ENCODE measurements around the gene KY.
"Not testable (repeated sequence)": the region's sequence is repeated elsewhere in the genome, so short reads cannot be mapped to it uniquely, and the experiment has no call there.

Gene KY

DNA sequence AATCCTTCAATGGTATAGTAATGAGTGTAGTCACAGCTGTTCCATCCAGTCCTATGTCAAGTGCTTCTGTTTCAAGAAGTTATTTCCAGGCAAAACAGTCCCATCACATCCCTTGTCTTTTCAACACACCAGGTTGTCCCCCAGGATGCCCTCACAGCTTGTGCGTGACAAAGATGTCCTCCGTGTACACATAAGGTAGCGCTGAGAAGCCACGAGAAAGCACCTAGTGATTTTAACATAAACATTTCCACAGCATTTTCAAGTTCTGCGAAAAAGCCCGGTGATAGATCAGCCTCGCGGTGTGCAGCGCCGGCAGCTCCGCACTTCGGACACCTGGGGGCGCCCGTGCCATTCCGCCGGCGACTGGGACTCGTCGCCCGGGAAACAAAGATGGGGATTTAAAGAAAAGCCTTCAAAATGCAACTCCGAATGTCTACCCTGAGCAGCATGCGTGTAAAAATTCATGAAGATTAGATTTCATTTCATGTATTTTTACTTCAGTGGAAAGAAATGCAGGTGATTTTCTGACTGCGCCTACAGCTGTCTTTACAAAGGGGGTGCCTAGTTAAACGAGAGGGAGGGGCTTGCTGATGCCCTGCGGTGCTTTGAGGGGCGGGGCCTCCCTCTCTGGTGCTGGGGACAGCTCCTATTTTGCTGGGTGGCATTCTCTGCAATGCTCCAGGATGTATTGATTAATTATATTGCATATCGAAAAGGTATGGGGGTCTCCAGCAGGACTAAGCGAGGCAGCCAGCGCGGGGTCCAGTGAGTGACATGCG is 49.9 kb downstream of the KY start:
- peak; percentile 40 to 78 for DNase-seq

DNA sequence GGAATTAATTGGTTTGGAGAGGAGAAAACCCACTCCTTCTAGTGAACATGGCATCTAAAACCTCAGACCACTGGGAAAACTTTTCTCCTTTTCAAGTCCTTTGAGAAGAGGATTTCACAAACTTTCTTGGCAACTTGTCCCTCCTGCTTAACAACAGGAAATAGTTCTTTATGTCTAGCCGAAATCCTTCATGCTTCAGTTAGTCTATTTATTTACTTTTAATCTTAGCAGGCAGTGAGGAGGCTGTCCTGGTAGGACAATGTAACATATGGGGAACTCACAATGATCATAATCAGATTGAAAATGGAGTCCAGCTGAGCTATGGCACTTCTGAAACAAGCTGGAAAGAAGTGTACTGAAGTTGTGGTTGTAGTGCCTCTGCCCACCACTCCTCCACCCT is 50.6 kb downstream of the KY start:
- no peak for DNase-seq

DNA sequence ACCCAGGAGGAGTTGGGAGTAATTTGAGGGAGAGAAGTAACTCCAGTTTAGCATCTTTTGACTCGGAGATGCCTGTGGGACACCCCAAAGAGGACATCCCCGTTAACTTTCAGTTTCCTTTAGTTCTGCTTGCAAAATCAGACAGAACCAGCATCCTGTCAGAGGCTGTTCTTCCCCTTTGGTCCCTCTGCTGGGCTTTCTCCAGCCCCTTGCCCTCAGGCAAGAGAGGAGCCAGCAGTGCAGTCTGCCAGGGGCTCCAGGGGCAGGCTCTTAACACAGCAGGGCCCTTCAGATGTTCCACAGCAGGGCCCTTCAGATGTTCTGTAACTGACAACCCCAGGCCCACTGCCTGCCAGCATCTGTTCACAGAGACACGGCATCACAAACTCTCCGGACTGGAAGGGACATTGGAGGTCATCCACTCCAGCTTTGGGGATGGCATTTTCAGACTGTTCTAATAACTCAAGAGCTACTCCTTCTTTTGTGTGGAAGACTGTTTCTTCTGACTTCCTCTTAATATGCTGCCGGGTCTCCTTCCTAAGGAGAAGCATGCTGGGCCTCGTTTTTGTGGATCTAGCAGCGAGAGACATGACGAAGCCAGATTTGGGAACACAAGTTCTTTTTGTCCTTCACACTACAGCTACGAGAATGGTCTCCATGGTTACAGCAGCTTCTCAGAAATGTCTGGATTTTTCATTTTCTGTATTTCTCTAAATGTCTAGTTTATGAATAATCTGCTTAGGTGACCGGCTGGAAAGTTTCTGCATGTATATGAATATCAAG is 51.9 kb downstream of the KY start:
- DNase-seq, result peak; percentile 47 to 52

DNA sequence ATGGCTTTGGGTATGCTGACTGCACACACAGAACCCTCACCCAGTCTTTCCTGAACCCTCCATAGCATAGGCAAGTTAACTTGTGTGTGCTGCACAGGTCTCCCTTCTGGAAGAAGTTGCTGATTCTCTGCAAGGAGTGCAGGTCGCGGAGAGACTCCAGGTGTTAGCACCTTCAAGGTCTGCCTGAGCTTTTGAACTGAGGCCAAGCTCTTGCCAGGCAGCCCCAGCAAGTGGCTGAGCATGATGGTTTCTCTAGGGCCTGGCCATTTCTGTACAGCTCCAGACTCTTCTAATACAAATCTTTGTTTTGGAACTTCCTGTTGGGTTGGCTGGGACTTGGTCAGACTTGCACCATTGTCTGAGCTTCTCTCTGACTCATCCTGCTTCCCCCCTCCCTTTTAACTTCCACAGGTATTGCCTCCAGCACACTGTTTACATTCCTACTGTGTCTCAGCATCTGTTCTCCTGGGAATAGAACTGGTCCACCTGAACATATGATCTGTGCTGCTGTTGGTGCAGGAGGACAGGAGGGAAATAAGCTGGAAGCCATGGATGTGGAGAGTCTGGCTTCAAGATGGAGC is 53.3 kb downstream of the KY start:
- peak in 1 of 2 donors; percentile 7 for DNase-seq

DNA sequence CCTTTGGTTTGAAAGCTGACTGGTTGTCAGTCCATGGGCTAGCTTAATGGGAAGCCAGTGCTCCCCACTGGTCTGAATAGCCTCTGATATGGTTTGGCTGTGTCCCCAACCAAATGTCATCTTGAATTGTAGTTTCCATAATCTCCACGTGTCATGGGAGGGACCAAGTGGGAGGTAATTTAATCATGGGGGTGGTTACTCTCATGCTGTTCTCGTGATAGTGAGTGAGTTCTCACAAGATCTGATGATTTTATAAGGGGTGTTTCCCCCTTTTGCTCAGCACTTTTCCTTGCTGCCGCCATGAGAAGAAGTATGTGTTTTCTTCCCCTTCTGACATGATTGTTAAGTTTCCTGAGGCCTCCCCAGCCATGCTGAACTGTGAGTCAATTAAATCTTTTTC is 55.8 kb downstream of the KY start:
- peak; percentile 39 to 51 for DNase-seq

DNA sequence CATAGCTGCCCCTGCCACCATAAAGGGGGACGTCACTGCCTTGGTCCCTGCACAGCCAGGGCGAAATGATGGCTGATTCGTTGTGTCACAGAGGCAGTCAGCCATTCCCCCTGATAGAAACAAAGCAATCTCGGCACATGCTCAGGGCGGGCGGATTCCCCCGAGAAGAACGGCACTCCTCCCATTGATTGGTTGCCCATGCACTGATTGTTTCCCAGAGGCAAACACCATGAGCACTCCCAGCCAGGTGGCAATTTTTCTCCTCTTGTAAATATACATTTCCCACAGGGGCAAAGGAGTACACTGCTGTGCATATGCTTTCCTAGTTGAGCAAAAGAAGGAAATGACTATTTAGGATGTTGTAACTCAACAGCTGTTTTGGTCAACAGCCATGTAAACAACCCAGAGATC is 56.5 kb downstream of the KY start:
- peak; percentile 32 to 39 for DNase-seq

DNA sequence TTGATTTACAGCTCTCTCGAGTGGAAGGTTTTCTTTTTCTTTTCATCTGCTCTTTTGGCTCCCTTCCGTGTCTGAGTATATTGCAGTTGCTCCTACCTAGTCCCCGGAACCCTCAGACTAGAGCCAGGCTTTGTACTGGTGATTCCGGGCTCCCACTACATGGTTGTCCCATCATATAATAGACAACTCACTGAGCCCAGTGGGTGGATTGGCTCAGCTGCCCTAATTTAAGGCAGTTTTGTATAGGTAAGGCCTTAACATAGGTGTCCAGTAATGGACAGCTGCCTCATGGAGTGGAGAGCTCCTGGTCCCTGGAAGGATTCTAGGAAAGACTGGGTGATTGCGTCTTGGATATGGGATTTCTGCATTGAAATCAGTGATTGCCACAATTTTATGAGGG is 58.0 kb downstream of the KY start:
- no peak for DNase-seq

DNA sequence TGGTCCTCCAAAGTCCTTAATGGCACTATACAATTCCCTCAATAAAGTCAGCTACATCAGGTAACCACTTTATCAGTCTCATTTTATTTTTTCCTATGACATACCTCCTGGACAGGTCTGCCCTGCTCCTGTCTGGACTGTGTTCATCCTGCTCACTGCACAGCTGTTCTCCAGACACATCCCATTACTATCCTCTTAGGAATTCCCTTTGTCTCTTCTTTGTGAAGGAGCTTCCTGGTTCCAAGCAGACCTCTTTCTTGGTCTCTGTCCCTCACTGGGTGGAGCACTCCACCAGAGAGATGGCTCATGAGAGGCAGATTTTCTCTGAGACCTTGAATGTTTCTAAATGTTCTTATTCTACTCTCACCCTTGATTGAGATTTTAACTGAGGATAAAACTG is 60.1 kb downstream of the KY start:
- no peak for DNase-seq

DNA sequence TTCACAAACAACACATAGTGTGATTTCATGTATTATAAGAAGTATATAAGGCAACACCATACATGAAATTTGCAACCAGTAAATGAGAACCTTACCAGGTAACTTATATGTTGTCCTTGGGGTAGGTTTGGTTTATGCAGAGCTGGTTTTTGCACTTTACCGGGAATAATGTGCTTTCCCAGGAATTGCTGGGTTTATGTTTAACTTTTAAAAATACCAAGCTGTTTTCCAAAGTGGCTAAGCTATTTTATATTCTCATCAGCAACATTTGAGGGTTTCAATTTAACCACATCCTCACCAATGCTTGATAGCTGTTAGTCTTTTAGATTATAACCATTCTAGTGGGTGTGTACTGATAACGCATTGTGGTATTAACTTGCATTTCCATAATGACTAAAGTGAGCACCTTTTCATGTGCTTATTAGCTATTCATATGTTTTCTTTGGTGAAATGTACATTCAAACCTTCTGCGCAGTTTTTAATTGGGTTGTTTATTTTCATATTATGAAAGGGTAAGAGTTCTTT is 71.6 kb downstream of the KY start:
- DNase-seq, result no peak

DNA sequence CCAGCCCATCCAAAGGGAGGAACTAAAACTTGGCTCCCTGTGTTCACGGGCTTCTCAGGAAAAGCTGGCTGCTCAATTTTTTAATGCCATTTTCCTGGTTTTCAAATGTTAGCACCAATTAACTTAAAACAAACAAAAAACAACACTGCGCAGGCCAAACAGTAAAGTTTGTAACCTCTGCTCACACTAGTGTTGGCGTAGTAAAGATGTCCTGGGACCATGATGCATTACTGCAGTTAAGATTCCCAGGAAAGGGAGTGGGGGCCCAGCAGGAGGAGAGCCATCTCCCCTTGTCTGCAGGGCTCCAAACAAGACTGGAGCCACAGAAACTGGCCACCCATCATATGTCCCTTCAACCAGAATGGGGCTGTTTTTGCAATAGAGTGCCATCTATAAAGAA is 74.0 kb downstream of the KY start:
- DNase-seq, result no peak

DNA sequence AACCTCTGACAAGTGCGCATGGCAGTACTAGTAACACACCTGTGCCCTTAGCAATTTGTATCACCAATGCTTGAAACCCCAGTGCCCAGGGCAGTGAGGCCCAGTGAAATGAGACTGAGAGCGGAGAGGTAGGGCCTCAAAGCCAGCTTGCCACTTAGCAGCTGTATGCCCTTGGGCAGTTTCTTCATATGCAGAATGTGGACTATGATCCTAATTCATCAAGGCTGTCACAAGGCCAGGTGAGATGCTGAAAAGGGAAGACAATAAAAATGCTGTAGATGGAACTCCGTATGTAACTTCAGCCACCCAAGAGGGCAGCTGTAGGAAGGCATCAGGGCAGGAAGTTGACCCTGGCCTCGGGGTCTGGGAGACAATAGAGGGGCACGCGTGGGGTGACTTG is 74.4 kb downstream of the KY start:
- DNase-seq, result no peak

DNA sequence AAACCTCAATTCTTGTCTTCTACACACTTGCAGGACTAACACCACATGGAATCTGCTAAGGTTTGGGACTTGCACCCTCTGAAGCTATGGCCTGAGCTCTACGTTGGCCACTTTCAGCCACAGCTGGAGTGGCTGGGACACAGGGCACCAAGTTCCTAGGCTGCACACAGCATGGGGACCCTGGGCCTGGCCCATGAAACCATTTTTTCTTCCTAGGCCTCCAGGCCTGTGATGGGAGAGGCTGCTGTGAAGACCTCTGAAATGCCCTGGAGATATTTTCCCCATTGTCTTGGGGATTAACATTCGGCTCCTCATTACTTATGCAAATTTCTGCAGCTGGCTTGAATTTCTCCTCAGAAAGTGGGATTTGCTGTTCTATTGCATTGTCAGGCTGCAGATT is 80.9 kb downstream of the KY start:
- not testable (repeated sequence) for DNase-seq

DNA sequence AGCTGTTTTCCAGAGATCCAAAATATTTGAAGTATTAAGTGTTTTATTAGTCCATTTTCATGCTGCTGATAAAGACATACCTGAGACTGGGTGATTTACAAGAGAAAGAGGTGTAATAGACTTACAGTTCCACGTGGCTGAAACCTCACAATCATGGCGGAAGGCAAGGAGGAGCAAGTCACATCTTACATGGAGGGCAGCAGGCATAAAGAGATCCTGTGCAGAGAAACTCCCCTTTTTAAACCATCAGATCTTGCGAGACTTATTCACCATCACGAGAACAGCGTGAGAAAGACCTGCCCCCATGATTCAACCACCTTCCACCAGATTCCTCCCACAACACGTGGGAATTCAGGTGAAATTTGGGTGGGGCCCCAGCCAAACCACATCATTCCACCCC is 82.0 kb downstream of the KY start:
- no peak for DNase-seq

DNA sequence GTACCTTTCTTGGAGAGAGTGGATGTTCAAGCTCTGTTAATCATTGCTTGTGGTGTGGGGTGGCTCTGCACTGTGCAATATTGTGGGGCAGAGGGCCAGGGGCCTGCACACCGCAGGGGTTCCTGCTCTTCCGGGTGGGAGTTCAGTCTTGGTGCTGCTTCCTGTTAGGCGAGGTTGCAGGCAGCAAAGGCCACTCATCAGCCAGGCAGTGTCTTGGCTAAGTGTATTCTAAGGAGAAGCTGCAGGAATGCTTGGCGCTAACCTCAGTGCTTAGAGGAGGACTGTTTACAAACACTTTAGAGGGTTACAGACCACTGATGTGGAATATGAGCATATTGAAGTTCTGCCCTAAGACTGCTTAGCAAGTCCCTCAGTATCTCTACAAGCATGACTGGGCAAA is 83.2 kb downstream of the KY start:
- no peak for DNase-seq

DNA sequence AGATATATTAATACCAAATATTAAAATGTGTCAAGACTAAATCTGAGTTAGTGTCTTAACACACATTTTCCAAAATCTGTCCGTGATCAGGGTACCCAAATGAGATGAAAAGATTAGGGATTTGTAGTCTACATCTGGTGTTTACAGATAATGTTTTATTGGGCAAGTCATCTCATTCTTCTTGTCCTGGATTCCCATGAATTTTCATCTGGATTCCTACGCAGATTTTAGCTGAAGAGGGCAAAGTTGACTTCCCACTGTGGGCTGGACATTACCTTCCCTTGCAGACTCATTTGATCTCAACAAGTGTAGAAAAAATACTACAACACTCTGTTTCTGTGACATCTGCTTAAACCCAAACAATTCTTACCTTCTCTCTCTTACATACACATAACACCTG is 85.8 kb downstream of the KY start:
- no peak for DNase-seq

DNA sequence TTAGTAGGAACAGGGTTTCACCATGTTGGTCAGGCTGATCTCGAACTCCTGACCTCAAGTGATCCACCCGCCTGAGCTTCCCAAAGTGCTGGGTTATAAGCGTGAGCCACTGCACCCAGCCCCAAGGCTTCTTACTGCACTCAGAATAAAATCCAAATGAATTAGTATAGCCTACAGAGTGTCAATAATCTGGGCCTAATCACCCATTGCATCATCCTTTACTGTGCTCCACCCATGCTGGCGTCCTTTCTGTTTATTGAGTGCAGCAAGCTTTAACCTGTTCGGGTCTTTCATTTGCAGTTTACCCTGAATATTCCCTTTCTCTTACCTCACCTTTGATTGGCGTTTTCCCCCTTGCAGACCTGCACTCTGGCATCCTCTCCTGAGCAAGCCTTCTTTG is 87.2 kb downstream of the KY start:
- DNase-seq, result no peak

DNA sequence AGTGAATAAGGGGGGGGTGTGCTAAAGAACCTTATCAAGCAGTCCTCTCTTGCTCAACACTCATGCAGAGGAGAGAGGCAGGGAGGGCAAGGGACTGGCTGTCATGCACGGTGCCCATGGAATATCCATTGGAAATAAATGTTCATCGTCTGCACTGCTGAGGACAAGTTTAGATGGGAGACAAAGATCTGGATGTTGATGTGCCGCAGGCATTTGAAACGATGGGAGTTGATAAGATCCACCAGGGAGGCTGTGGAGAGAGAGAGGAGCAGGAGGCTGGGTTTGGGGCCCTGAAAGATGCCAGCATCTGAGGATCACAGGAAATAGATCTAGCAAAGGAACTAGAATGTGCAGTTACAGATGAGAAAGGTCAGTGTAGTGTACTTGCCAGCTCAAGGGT is 88.8 kb downstream of the KY start:
- DNase-seq, result no peak

DNA sequence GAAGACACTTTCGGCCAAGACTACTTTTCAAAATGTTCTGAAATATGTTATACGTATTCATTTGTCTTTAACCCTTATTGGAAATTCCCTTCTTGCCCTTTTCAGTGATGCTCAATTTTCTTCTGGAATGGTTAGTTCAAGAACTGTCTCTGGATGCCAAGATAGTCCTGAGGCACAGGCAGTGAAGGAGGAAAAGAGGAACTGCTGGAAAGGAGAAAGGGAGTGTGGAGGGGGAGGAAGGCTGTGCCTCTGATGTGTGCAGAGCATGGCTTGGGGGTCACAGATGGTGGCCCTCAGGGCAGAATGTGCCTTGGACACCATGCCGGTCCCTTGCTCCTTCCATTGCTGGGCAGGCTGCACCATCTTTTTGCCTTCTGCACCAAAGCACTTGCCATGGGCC is 91.2 kb downstream of the KY start:
- no peak for DNase-seq

All from inflammatory macrophage treated with lipopolysaccharide for 1 hour (primary cell).